ENCODE data around the gene KCNC2.

KCNC2 gene

DNA sequence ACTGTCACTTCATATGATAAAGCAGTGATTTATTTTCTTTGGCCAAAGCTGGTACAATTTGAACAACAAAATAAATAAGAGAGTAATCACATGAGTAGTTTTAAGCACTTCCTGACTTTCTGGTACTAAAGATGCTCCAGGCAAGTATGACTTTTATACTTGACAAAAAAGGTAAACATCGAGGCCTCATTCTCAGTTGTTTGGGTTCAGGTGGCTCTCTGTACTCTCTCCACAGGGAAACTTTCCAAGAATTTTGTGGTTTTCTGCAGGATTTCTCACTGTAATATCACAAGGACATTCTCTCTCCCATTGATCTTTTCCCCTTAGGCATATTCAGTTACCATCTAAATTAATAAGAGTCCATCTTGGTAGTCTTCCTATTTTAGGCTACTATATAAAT lies 26.6 kb upstream of the KCNC2 start:
- TF ChIP-seq, protein P1, sequence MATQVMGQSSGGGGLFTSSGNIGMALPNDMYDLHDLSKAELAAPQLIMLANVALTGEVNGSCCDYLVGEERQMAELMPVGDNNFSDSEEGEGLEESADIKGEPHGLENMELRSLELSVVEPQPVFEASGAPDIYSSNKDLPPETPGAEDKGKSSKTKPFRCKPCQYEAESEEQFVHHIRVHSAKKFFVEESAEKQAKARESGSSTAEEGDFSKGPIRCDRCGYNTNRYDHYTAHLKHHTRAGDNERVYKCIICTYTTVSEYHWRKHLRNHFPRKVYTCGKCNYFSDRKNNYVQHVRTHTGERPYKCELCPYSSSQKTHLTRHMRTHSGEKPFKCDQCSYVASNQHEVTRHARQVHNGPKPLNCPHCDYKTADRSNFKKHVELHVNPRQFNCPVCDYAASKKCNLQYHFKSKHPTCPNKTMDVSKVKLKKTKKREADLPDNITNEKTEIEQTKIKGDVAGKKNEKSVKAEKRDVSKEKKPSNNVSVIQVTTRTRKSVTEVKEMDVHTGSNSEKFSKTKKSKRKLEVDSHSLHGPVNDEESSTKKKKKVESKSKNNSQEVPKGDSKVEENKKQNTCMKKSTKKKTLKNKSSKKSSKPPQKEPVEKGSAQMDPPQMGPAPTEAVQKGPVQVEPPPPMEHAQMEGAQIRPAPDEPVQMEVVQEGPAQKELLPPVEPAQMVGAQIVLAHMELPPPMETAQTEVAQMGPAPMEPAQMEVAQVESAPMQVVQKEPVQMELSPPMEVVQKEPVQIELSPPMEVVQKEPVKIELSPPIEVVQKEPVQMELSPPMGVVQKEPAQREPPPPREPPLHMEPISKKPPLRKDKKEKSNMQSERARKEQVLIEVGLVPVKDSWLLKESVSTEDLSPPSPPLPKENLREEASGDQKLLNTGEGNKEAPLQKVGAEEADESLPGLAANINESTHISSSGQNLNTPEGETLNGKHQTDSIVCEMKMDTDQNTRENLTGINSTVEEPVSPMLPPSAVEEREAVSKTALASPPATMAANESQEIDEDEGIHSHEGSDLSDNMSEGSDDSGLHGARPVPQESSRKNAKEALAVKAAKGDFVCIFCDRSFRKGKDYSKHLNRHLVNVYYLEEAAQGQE (IDR thresholded peaks at IDR 0.05; ENCODE audit: insufficient read depth in 1 of 2, low read depth in 2 of 2, low read length in 2 of 2) = no peak
- no peak for TF ChIP-seq SIN3A (IDR thresholded peaks at IDR 0.05; ENCODE audit: borderline replicate concordance, insufficient read depth, low read length)
- TF ChIP-seq POLR2AphosphoS5 (IDR thresholded peaks at IDR 0.05; ENCODE audit: low read depth, low read length) = no peak
- no peak for TF ChIP-seq TAF1 (IDR thresholded peaks at IDR 0.05; ENCODE audit: borderline replicate concordance, insufficient read depth, low read length)
- TF ChIP-seq FOXP2 (optimal IDR thresholded peaks at IDR 0.05; ENCODE audit: borderline replicate concordance, extremely low read depth, extremely low read length, insufficient read depth) = no peak

DNA sequence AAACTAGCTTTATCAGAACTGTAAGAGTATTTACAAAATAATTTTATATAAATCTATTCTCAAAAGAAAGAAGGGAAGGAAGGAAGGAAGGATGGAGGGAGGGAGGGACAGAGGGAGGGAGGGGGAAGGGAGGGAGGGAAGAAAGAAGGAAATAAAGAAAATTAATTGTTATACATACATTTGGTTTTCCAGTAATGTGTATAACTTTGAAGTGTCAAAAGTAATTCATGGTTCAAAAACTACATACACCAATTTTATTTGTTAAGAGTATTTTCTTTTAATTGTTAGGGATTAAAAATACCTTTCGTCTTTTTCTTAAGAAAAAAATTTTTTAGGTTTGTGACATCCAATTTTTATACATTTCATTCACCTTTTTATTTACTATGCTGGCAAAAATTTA lies 17.5 kb upstream of the KCNC2 start:
- TF ChIP-seq, protein P1 (IDR thresholded peaks at IDR 0.05; ENCODE audit: insufficient read depth in 1 of 2, low read depth in 2 of 2, low read length in 2 of 2) = no peak
- TF ChIP-seq POLR2AphosphoS5 (IDR thresholded peaks at IDR 0.05; ENCODE audit: low read depth, low read length) = no peak
- TF ChIP-seq SIN3A (IDR thresholded peaks at IDR 0.05; ENCODE audit: borderline replicate concordance, insufficient read depth, low read length) = no peak
- TF ChIP-seq TAF1 (IDR thresholded peaks at IDR 0.05; ENCODE audit: borderline replicate concordance, insufficient read depth, low read length) = no peak

DNA sequence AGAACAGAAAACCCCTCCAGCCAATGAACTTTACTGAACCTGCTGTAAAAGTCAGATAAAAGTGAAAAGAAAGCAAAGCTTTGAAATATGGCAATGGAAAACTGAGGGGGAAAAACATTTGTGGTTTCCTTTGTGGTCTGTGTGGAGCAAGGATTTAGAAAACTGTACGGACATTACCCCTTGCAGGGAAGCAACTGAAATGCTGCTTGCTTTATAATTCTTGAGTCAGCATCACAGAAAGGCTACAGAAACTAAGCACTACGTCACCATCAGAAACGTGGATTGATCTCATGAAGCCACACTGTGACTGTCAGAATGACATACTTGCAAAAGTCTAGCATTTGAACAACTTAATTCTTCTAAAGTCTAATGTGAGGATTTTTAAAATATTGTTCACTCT lies 2.4 kb upstream of the KCNC2 start:
- TF ChIP-seq POLR2AphosphoS5 (IDR thresholded peaks at IDR 0.05; ENCODE audit: low read depth, low read length) (no peak), FOXP2 (optimal IDR thresholded peaks at IDR 0.05; ENCODE audit: borderline replicate concordance, extremely low read depth, extremely low read length, insufficient read depth) (no peak), TAF1 (IDR thresholded peaks at IDR 0.05; ENCODE audit: borderline replicate concordance, insufficient read depth, low read length) (no peak), SIN3A (IDR thresholded peaks at IDR 0.05; ENCODE audit: borderline replicate concordance, insufficient read depth, low read length) (no peak)
- TF ChIP-seq, protein P1 (IDR thresholded peaks at IDR 0.05; ENCODE audit: insufficient read depth in 1 of 2, low read depth in 2 of 2, low read length in 2 of 2) = no peak

DNA sequence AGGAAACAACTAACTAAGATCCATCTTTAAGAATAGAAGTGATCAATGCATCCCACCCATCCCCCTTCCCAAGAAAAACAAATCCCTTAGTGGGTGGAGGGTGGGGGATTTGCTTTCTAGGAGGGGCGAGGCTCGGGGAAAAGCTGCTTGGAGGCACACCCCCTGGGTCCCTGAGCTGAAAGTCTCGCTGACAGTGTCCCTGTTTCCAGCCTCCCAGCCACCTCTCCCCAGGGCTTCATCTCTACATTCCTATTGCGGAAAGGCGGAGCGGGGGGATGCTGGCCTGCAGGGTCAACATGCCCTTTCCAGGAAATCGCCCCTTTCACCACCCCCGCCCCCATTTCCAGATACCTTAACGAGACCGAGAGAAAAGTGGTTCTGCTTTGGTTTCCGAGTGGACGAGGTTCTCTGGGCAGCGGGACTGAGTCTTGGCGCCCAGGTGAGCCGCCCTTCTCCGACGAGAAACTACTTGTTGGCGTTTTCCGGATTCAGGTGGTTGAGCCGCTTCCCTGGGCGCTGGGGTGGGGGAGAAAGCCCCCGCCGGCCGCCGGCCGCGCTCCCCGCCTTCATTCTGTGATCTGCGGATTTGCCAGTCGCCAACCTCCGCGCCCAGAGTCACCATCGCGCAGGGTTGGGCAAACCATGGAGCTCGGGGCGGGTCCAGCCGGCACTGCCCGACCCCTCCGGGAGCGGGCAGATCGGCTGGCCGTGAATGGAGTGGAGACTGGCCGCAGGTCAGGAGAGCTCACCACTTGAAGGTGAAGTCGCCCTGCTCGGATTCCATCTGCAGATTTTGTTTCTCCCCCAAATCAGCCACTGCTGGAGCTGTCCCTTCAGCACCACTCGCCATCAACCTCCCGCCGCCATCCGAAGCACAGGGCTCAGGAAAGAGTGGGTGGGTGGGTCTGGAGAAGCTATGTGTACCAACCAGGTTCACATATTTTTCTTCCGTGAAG lies 505 bp downstream of the KCNC2 start:
- TF ChIP-seq SIN3A (IDR thresholded peaks at IDR 0.05; ENCODE audit: borderline replicate concordance, insufficient read depth, low read length) = no peak
- TF ChIP-seq, protein P1 (IDR thresholded peaks at IDR 0.05; ENCODE audit: insufficient read depth in 1 of 2, low read depth in 2 of 2, low read length in 2 of 2) = peak; percentile 80 to 93
